GM18861 (cell line): Measurements from ENCODE around the gene SPIN2B.
"Not testable (repeated sequence)": the region's sequence is repeated elsewhere in the genome, so short reads cannot be mapped to it uniquely, and the experiment has no call there.

Source experiments
- ATAC-seq: cut with Tn5 transposase; IDR thresholded peaks from one replicate; pipeline ENCODE4 v1.9.1; 2021; ENCODE audit not compliant: unreplicated experiment

Gene SPIN2B

DNA sequence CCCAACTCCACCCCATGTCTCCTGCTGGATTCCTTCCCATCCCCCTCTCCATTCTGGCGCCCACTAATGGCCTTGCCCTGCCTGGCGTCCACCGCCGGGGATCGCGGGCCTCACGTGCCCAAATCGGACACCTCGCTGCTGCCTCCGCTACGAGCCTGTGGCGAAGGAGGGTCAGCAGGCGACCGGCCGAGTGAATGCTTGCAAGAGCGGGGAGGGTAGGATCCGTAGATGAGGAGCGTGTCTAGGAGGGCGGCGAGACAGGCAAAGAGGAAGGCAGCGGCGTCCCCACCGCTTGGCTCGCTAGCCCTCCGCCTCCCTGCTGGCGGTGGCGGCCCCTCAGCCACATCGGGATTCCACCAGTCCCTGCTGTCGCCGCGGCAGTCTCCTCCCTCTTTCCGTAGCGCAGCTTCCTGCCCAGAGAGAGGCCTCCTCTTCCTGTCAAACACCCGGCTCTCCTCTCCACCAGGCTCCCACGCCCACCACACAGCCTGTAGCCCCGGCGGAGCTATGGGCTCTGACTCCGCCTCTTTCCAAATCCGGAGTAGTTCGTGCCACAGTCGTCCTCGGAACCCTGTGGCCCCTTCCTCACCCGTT is at the start of gene SPIN2B:
Gene SPIN2B (minus strand): TSS at position 387 of the 594 bp plus-strand sequence.
- ATAC-seq, result peak; percentile 99

DNA sequence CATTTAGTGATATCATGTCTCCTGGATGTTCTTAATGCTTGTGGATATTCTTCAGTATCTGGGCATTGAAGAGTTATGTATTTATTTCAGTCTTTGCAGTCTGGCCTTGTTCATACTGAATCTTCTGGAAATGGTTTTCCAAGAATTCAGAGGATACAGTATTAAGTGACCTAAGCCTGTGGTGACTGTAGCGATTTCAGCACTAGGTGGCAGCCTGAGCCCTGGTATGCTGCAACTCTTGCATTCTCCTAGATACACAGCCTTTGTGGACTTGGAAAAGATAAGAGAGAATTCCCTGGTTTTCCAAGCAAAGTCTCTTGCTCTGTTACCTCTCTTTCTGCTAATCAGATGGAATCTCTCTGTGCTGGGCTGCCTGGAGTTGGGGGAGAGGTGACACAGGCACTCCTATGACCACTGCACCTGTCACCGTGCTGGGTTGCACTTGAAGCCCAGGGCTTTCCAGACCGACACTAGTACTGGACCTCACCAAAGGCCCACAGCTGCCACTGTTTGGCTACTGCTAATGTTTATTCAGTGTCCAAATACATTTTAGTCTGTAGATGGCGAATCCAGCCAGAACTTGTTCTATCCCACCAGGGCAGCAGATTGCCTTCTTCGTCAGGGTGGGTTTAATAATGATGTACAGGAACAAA is 35.2 kb upstream of the SPIN2B start:
- no peak for ATAC-seq

DNA sequence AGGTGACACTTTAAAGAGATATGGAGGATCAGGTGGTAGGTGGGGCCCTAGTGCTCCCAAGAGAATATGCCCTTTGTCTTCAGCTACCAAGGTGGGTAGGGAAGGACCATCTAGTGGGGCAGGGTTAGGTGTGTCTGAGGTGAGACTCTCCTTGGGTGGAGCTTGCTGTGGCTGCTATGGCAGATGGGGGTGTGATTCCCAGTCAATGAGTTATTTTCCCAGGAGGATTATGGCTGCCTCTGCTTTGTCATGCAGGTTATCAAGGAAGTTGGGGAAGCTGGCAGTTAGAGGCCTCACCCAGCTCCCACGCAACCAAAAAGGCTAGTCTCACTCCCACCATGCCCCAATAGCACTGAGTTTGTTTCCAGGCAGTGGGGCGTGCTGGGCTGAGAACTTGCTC is 33.8 kb upstream of the SPIN2B start:
- no peak for ATAC-seq

- ATAC-seq, result not testable (repeated sequence)
Measured at GRCh38 chrX:57152222-57152621, 30.9 kb upstream of the SPIN2B start.

- no peak for ATAC-seq
Measured at GRCh38 chrX:57138674-57139073, 17.3 kb upstream of the SPIN2B start.

DNA sequence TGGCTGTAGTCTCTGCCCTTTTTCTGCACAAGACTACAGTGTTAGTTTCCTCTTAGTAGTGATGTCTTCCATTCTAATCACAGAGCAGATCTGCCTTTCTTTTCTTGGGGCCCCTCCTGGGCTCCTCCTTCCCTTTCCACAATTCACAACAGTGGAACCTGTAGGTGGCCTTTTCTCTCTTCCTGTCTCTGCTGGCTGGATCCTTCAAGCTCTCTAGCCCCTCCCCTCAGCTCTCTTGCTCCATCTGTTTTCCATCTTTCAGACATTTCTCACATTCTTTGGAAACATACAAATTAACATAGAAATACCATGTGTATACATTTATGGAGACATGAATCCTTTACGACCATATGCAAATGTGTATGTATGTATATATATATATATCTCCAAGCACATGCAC is 16.2 kb upstream of the SPIN2B start:
- ATAC-seq, result no peak

GRCh38 chrX:57137073-57137472 is 15.7 kb upstream of the SPIN2B start, which contains the start of gene SPIN2A:
TSS of gene SPIN2A (minus strand) at chrX:57137397. CDS start at chrX:57136597, 800 bp downstream.
- ATAC-seq, result not testable (repeated sequence)

GRCh38 chrX:57136589-57136988 is 15.2 kb upstream of the SPIN2B start:
- not testable (repeated sequence) for ATAC-seq

DNA sequence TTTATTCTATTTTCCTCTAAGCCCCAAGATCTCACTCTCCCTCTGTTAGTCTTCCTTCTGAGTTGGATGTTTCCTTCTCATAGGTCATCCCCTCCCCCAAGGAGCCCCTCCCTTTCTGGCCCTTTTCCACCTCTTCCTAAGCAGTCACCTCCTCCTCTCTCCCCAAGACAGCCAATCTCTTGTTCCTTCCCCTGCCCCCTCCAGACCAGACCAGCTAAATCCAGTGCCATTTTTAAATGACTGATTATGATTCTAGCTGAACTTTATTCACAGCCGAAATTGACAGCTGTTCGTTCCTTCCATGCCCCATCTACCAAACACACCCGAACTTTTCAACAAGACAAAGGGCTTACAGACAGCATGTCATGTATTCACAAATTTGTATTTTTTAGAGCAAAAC is 13.9 kb upstream of the SPIN2B start:
- no peak for ATAC-seq

DNA sequence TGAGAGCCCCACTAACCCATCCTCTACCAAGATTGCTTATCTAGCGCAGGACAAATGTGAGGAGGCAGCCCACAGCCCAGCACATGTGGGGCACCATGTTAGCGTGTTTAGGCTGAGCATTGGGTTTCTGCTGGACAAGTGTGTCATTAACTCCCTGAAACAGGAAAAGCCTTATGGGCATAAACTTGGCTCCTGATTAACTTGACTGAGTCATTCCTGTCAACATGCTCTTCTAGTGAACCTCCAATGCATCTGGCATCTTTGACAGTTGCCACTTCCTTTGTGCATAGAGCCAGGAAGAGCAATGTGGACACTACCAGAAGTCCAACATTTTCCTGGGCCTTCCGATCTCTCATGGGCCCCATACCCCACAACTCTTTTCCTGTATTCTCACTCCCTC is 13.4 kb upstream of the SPIN2B start:
- no peak for ATAC-seq

DNA sequence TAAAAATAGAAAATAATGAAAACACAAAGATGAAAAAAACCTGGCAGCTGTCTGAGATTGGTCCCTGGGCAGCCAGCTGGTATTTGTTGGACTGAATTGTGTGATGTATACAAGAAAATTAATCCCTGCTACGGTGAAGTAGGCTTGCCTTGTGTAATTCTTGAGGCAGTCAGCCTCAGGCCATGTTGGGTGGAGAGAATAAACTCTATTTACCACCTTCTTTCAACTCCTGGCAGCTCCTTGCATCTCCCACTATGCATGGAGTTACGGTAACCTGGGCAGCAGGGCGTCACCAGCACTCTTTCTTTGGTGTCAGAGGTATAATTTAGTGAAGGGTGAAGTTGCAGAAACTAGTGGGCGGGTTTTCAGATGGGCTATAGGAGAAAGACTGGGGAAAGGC is 12.4 kb upstream of the SPIN2B start:
- ATAC-seq, result no peak

DNA sequence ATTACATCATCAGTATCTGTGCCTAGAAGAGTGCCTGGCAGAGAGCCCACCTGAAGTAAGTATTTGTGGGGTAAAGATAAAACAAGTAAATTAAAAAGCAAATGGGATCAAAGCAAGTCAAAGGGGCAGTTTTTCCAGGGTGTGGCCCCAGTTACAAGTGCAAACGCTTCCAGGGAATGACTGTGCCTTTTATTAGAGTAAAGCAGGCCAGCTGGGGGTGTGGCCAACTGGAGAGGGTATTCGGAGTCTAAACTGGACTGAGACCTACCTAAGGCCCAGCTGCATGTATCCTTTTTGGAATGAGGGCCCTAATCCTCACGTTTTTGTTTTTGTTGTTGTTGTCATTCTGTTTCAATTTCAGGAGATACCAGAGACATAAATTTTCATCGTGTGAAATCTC is 11.9 kb upstream of the SPIN2B start:
- not testable (repeated sequence) for ATAC-seq

GRCh38 chrX:57132046-57132445 is 10.7 kb upstream of the SPIN2B start:
- no peak for ATAC-seq

DNA sequence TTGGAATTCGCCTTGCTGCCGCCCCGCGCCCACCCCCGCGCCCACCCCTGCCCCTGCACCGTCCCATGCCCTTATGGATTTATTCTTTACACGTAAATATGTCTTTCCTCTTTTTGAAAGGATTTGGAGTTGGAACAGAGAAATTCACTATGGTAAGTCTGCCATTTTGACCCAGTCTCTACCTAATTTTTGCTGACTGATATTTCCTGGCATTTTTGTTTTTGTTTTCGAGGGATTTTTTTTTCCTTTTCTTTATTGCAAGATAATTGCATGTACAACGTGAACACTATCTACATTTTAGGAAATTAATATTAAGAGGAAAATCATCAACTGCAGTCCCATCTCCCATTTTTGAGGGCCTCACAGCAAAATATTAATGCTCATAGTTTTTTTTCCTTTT is 468 bp upstream of the SPIN2B start:
- ATAC-seq, result no peak

- ATAC-seq, result not testable (repeated sequence)
Measured at GRCh38 chrX:57120619-57121161, 658 bp downstream of the SPIN2B start.

DNA sequence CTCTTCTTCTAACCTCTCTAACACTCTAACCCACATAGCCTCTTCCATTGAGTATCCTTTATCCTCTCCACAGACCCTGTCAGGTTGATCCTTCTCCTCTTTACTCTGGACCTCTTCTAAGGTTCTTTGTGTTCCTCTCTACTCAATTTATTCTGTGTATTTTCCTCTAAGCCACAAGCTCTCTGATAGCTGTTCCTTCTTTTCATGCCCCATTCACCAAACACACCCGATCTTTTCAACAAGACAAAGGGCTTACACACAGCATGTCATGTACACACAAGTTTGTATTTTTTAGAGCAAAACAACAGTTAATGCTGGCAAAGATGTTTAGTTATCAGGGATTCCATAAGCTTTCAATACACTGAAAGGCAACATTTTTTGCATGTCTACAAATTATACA is 1.9 kb downstream of the SPIN2B start:
- ATAC-seq, result no peak

DNA sequence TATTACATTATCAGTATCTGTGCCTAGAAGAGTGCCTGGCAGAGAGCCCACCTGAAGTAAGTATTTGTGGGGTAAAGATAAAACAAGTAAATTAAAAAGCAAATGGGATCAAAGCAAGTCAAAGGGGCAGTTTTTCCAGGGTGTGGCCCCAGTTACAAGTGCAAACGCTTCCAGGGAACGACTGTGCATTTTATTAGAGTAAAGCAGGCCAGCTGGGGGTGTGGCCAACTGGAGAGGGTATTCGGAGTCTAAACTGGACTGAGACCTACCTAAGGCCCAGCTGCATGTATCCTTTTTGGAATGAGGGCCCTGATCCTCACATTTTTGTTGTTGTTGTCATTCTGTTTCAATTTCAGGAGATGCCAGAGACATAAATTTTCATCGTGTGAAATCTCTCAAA is 3.8 kb downstream of the SPIN2B start:
- ATAC-seq, result not testable (repeated sequence)

GRCh38 chrX:57104921-57105398 is 16.4 kb downstream of the SPIN2B start:
- ATAC-seq, result no peak

DNA sequence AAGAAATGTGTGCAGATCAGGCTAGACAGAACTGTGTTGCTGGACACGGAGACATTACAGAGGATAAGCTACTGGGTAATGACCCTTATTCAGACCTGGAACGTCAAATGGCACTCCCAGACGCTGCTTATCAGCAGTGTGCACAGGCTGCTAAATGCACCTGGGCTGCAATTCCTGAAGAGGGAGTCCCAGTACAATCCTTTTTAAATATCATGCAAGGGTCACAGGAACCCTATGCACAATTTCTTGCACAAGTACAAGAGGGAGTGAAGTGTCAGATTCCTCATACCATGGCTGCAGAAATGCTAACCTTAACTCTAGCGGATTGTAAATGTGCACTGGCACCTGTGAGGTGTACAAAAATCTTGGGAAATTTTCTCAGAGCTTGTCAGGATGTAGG is 16.9 kb downstream of the SPIN2B start:
- no peak for ATAC-seq

GRCh38 chrX:57103489-57103888 is 17.9 kb downstream of the SPIN2B start:
- no peak for ATAC-seq

GRCh38 chrX:57102918-57103317 is 18.4 kb downstream of the SPIN2B start:
- not testable (repeated sequence) for ATAC-seq

- no peak for ATAC-seq
Measured at GRCh38 chrX:57083143-57083542, 38.2 kb downstream of the SPIN2B start.
